CD8-positive, alpha-beta memory T cell (primary cell): ENCODE data around the gene LRRC4C. TPM values are rescaled to one million over a fixed set of nuclear protein-coding genes. Genes with fewer than 3 reads are reported as not detected.

ENCODE experiments used
- CTCF ChIA-PET: fragments of 350-600 bp; sonication (Branson Sonifier 250); formaldehyde crosslinking; loops from one replicate; lab custom pipeline; 2021; ENCODE audit warnings: antibody characterized with exemption; lab: Charles Lee
- POLR2A ChIA-PET: fragments of 350-600 bp; sonication (Branson Sonifier 250); formaldehyde crosslinking; loops from one replicate; lab custom pipeline; 2021; ENCODE audit warnings: antibody characterized with exemption; lab: Charles Lee
- DNase-seq, 5 donors: peaks; one replicate each; pipeline versions ENCODE4 v3.0.0 to v3.0.0-alpha.2; 2020 to 2022; ENCODE audit warnings: mixed read lengths in 1 of 5
- H3K27ac ChIP-seq: one replicate; pipeline ENCODE4 v1.7.0; 2013; ENCODE audit warnings: low read depth, mild to moderate bottlenecking, low read length, moderate library complexity
- H3K27me3 ChIP-seq: 2 replicates; pipeline ENCODE4 v1.7.0; 2013; ENCODE audit warnings: low read length, mild to moderate bottlenecking; ENCODE audit not compliant: insufficient read depth, poor library complexity, severe bottlenecking
- H3K36me3 ChIP-seq: 2 replicates; pipeline ENCODE4 v1.7.0; 2013; ENCODE audit warnings: mild to moderate bottlenecking, low read length, moderate library complexity; ENCODE audit not compliant: insufficient read depth
- H3K4me1 ChIP-seq: 2 replicates; pipeline ENCODE4 v1.7.0; 2013; ENCODE audit warnings: mild to moderate bottlenecking, low read length, moderate library complexity; ENCODE audit not compliant: insufficient read depth
- H3K4me3 ChIP-seq: 2 replicates; pipeline ENCODE4 v1.7.0; 2013; ENCODE audit warnings: mild to moderate bottlenecking, low read length
- H3K9me3 ChIP-seq: 2 replicates; pipeline ENCODE4 v1.7.0; 2013; ENCODE audit warnings: mild to moderate bottlenecking, low read length
- H3K27ac Mint-ChIP-seq, 8 donors: one replicate each; pipeline ENCODE4 v1.8.0; 2020 to 2021; ENCODE audit warnings: mixed read lengths in 8 of 8, mild to moderate bottlenecking in 6 of 8, inconsistent platforms in 3 of 8, moderate library complexity in 3 of 8
- H3K27me3 Mint-ChIP-seq, 2 donors: one replicate each; pipeline ENCODE4 v1.8.0; 2020 to 2021; ENCODE audit warnings: mixed read lengths in 2 of 2, mild to moderate bottlenecking in 1 of 2, moderate library complexity in 1 of 2
- H3K36me3 Mint-ChIP-seq, 3 donors: one replicate each; pipeline ENCODE4 v1.8.0; 2020 to 2021; ENCODE audit warnings: mixed read lengths in 3 of 3, inconsistent platforms in 1 of 3, mild to moderate bottlenecking in 1 of 3
- H3K4me1 Mint-ChIP-seq, 3 donors: one replicate each; pipeline ENCODE4 v1.8.0; 2020 to 2021; ENCODE audit warnings: mixed read lengths in 3 of 3, inconsistent platforms in 1 of 3, mild to moderate bottlenecking in 1 of 3
- H3K4me3 Mint-ChIP-seq, 7 donors: one replicate each; pipeline ENCODE4 v1.8.0; 2020 to 2021; ENCODE audit warnings: mixed read lengths in 7 of 7, mild to moderate bottlenecking in 6 of 7, moderate library complexity in 4 of 7, inconsistent platforms in 2 of 7
- H3K9me3 Mint-ChIP-seq, 5 donors: one replicate each; pipeline ENCODE4 v1.8.0; 2020 to 2022; ENCODE audit warnings: mixed read lengths in 5 of 5, mild to moderate bottlenecking in 3 of 5, moderate library complexity in 2 of 5, inconsistent platforms in 1 of 5
- polyA plus RNA-seq: library from polyadenylated mRNA; unstranded; fragments of 300-500 nt; fragmentation: Illumina TruSeq; gene quantifications from one replicate; pipeline ENCODE4 v1.2.3, GENCODE V29; 2021
- total RNA-seq, 2 experiments: library from RNA; stranded (reverse); gene quantifications; one replicate each; pipeline ENCODE4 v1.2.3, GENCODE V29; 2021

LRRC4C gene
- total and polyA plus RNA-seq, 3 experiments from 2014 or later: not detected

- Mint-ChIP-seq H3K9me3 (peaks cover 3 to 36% (median 9%) of the 10 kb centered on the region in 5 donors), H3K4me1 (no peaks in the 10 kb centered on the region), H3K27ac (no peak overlapping the region), H3K36me3 (no peaks in the 10 kb centered on the region), H3K4me3 (no peak overlapping the region), H3K27me3 (no peaks in the 10 kb centered on the region)
- Histone ChIP-seq H3K36me3 (no peaks in the 10 kb centered on the region), H3K4me3 (no peak overlapping the region), H3K27me3 (no peaks in the 10 kb centered on the region), H3K9me3 (no peaks in the 10 kb centered on the region), H3K4me1 (no peaks in the 10 kb centered on the region), H3K27ac (no peak overlapping the region)
- CTCF ChIA-PET: no interaction called here
- no peak for DNase-seq
- POLR2A ChIA-PET: no interaction called here
These were observed 142.7 kb downstream of the LRRC4C start for GRCh38 chr11:41316751-41317150.

- Histone ChIP-seq H3K9me3 (no peaks in the 10 kb centered on the region), H3K36me3 (no peaks in the 10 kb centered on the region), H3K27ac (no peak overlapping the region), H3K4me1 (no peaks in the 10 kb centered on the region), H3K4me3 (no peak overlapping the region), H3K27me3 (no peaks in the 10 kb centered on the region)
- no peaks in the 10 kb centered on the region for H3K36me3 Mint-ChIP-seq
- H3K9me3 Mint-ChIP-seq: peaks cover 0 to 25% (median 10%) of the 10 kb centered on the region in 5 donors
- DNase-seq: no peak
- CTCF ChIA-PET: no interaction called here
- H3K4me3 Mint-ChIP-seq: no peak overlapping the region
- POLR2A ChIA-PET: no interaction called here
- no peak overlapping the region for H3K27ac Mint-ChIP-seq
- H3K27me3 Mint-ChIP-seq: no peaks in the 10 kb centered on the region
- H3K4me1 Mint-ChIP-seq: no peaks in the 10 kb centered on the region
These were observed 146.2 kb downstream of the LRRC4C start for GRCh38 chr11:41313226-41313625.

GRCh38 chr11:41309716-41310115 is 149.7 kb downstream of the LRRC4C start:
- Mint-ChIP-seq H3K4me3 (no peak overlapping the region), H3K4me1 (no peaks in the 10 kb centered on the region), H3K9me3 (peaks cover 2 to 15% (median 13%) of the 10 kb centered on the region in 5 donors), H3K27ac (no peak overlapping the region), H3K27me3 (no peaks in the 10 kb centered on the region), H3K36me3 (peaks cover 0 to 4% (median 1%) of the 10 kb centered on the region in 3 donors)
- Histone ChIP-seq H3K9me3 (no peaks in the 10 kb centered on the region), H3K4me3 (no peak overlapping the region), H3K36me3 (no peaks in the 10 kb centered on the region), H3K27ac (no peak overlapping the region), H3K27me3 (no peaks in the 10 kb centered on the region), H3K4me1 (no peaks in the 10 kb centered on the region)
- ChIA-PET POLR2A (no interaction called here), CTCF (no interaction called here)
- no peak for DNase-seq

GRCh38 chr11:41309111-41309522 is 150.3 kb downstream of the LRRC4C start:
- POLR2A ChIA-PET: no interaction called here
- Histone ChIP-seq H3K4me3 (no peak overlapping the region), H3K27ac (no peak overlapping the region), H3K27me3 (no peaks in the 10 kb centered on the region), H3K9me3 (no peaks in the 10 kb centered on the region), H3K4me1 (no peaks in the 10 kb centered on the region), H3K36me3 (no peaks in the 10 kb centered on the region)
- CTCF ChIA-PET: no interaction called here
- Mint-ChIP-seq H3K4me3 (no peak overlapping the region), H3K36me3 (peaks cover 0 to 4% (median 1%) of the 10 kb centered on the region in 3 donors), H3K27me3 (no peaks in the 10 kb centered on the region), H3K4me1 (no peaks in the 10 kb centered on the region), H3K27ac (no peak overlapping the region), H3K9me3 (peaks cover 2 to 15% (median 13%) of the 10 kb centered on the region in 5 donors)
- no peak for DNase-seq

GRCh38 chr11:41308286-41308685 is 151.2 kb downstream of the LRRC4C start:
- H3K27me3 ChIP-seq: no peaks in the 10 kb centered on the region
- DNase-seq: no peak
- H3K9me3 Mint-ChIP-seq: peaks cover 2 to 12% (median 8%) of the 10 kb centered on the region in 5 donors
- no peak overlapping the region for H3K4me3 Mint-ChIP-seq
- no peaks in the 10 kb centered on the region for H3K27me3 Mint-ChIP-seq
- no peak overlapping the region for H3K27ac ChIP-seq
- H3K9me3 ChIP-seq: no peaks in the 10 kb centered on the region
- no peaks in the 10 kb centered on the region for H3K4me1 ChIP-seq
- H3K4me3 ChIP-seq: no peak overlapping the region
- H3K27ac Mint-ChIP-seq: no peak overlapping the region
- ChIA-PET CTCF (no interaction called here), POLR2A (no interaction called here)
- H3K36me3 ChIP-seq: no peaks in the 10 kb centered on the region
- H3K36me3 Mint-ChIP-seq: peaks cover 0 to 4% (median 1%) of the 10 kb centered on the region in 3 donors
- no peaks in the 10 kb centered on the region for H3K4me1 Mint-ChIP-seq

- H3K27ac ChIP-seq: no peak overlapping the region
- no peak overlapping the region for H3K4me3 ChIP-seq
- H3K4me3 Mint-ChIP-seq: no peak overlapping the region
- peaks cover 0 to 4% (median 1%) of the 10 kb centered on the region in 3 donors for H3K36me3 Mint-ChIP-seq
- H3K27me3 Mint-ChIP-seq: no peaks in the 10 kb centered on the region
- no peaks in the 10 kb centered on the region for H3K36me3 ChIP-seq
- no peaks in the 10 kb centered on the region for H3K4me1 Mint-ChIP-seq
- H3K9me3 Mint-ChIP-seq: peaks cover 2 to 12% (median 4%) of the 10 kb centered on the region in 5 donors
- peak in 1 of 5 donors; percentile 12 for DNase-seq
- no peaks in the 10 kb centered on the region for H3K27me3 ChIP-seq
- POLR2A ChIA-PET: no interaction called here
- H3K9me3 ChIP-seq: no peaks in the 10 kb centered on the region
- H3K4me1 ChIP-seq: no peaks in the 10 kb centered on the region
- CTCF ChIA-PET: no interaction called here
- H3K27ac Mint-ChIP-seq: no peak overlapping the region
These were observed 152.0 kb downstream of the LRRC4C start for GRCh38 chr11:41307296-41308080.

- Mint-ChIP-seq H3K4me3 (no peak overlapping the region), H3K9me3 (peaks cover 2 to 15% (median 10%) of the 10 kb centered on the region in 5 donors), H3K27ac (no peak overlapping the region), H3K4me1 (no peaks in the 10 kb centered on the region), H3K27me3 (no peaks in the 10 kb centered on the region), H3K36me3 (peaks cover 0 to 4% (median 1%) of the 10 kb centered on the region in 3 donors)
- no peak for DNase-seq
- H3K27ac ChIP-seq: no peak overlapping the region
- H3K36me3 ChIP-seq: no peaks in the 10 kb centered on the region
- H3K27me3 ChIP-seq: no peaks in the 10 kb centered on the region
- no peaks in the 10 kb centered on the region for H3K4me1 ChIP-seq
- ChIA-PET POLR2A (no interaction called here), CTCF (no interaction called here)
- no peak overlapping the region for H3K4me3 ChIP-seq
- no peaks in the 10 kb centered on the region for H3K9me3 ChIP-seq
These were observed 153.0 kb downstream of the LRRC4C start for GRCh38 chr11:41306431-41306830.

- H3K36me3 ChIP-seq: no peaks in the 10 kb centered on the region
- no peak overlapping the region for H3K27ac Mint-ChIP-seq
- H3K9me3 Mint-ChIP-seq: peaks cover 0 to 9% (median 4%) of the 10 kb centered on the region in 5 donors
- H3K4me3 Mint-ChIP-seq: no peak overlapping the region
- H3K4me3 ChIP-seq: no peak overlapping the region
- no peaks in the 10 kb centered on the region for H3K4me1 Mint-ChIP-seq
- H3K27ac ChIP-seq: no peak overlapping the region
- no peaks in the 10 kb centered on the region for H3K27me3 Mint-ChIP-seq
- CTCF ChIA-PET: no interaction called here
- H3K9me3 ChIP-seq: no peaks in the 10 kb centered on the region
- POLR2A ChIA-PET: no interaction called here
- no peaks in the 10 kb centered on the region for H3K4me1 ChIP-seq
- peaks cover 0 to 2% (median 0%) of the 10 kb centered on the region in 3 donors for H3K36me3 Mint-ChIP-seq
- no peak for DNase-seq
- no peaks in the 10 kb centered on the region for H3K27me3 ChIP-seq
These were observed 158.4 kb downstream of the LRRC4C start for GRCh38 chr11:41301023-41301422.
